SK-N-SH treated with all-trans-retinoic acid at 6 μM for 48 hours (cell line): Measurements from ENCODE around the gene POU3F1.

Experiments used
- BACH2 ChIP-seq: fragments of 250-450 bp; sonication (Bioruptor Pico); IDR thresholded peaks from 2 replicates; pipeline ENCODE4 v1.9.0; 2021; ENCODE audit warnings: mild to moderate bottlenecking, borderline replicate concordance
- ESRRG ChIP-seq: fragments of 250-450 bp; sonication (Bioruptor Pico); IDR thresholded peaks from 2 replicates; pipeline ENCODE4 v1.6.1; 2021; ENCODE audit warnings: mild to moderate bottlenecking
- RARB ChIP-seq: fragments of 250-450 bp; sonication (Bioruptor Pico); IDR thresholded peaks from 2 replicates; pipeline ENCODE4 v1.8.0; 2021; ENCODE audit warnings: mild to moderate bottlenecking, moderate library complexity
- TOX ChIP-seq: fragments of 250-450 bp; sonication (Bioruptor Pico); IDR thresholded peaks from 2 replicates; pipeline ENCODE4 v1.8.0; 2021; ENCODE audit warnings: mild to moderate bottlenecking, moderate library complexity, borderline replicate concordance
- ZFP3 ChIP-seq: fragments of 250-450 bp; sonication (Bioruptor Pico); IDR thresholded peaks from 2 replicates; pipeline ENCODE4 v1.5.0; 2020; ENCODE audit warnings: mild to moderate bottlenecking, moderate library complexity
- ZFP30 ChIP-seq: fragments of 450-650 bp; formaldehyde crosslinking; IDR thresholded peaks from 2 replicates; pipeline ENCODE4 v1.5.0; 2022; ENCODE audit warnings: mild to moderate bottlenecking, moderate library complexity
- ZNF8 ChIP-seq: fragments of 450-650 bp; formaldehyde crosslinking; IDR thresholded peaks from 2 replicates; pipeline ENCODE4 v1.5.0; 2020; ENCODE audit warnings: mild to moderate bottlenecking, moderate library complexity
- TF ChIP-seq, protein P1 (sequence below): fragments of 250-450 bp; sonication (Bioruptor Pico); IDR thresholded peaks from 2 replicates; pipeline ENCODE4 v1.5.1; 2020; ENCODE audit warnings: low read depth, mild to moderate bottlenecking, moderate library complexity

- TF ChIP-seq, protein P1, sequence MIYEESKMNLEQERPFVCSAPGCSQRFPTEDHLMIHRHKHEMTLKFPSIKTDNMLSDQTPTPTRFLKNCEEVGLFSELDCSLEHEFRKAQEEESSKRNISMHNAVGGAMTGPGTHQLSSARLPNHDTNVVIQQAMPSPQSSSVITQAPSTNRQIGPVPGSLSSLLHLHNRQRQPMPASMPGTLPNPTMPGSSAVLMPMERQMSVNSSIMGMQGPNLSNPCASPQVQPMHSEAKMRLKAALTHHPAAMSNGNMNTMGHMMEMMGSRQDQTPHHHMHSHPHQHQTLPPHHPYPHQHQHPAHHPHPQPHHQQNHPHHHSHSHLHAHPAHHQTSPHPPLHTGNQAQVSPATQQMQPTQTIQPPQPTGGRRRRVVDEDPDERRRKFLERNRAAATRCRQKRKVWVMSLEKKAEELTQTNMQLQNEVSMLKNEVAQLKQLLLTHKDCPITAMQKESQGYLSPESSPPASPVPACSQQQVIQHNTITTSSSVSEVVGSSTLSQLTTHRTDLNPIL (CRISPR knock-in tag), result no peak
- TF ChIP-seq ZFP3 (CRISPR knock-in tag) (no peak), BACH2 (CRISPR knock-in tag) (no peak), ESRRG (CRISPR knock-in tag) (no peak), RARB (no peak), ZNF8 (CRISPR knock-in tag) (no peak), ZFP30 (no peak), TOX (no peak)
Measured at GRCh38 chr1:38000529-38001455, 45.8 kb downstream of the POU3F1 start.
